ENCODE measurements around the gene FGF18.
"Not testable (repeated sequence)": the region's sequence is repeated elsewhere in the genome, so short reads cannot be mapped to it uniquely, and the experiment has no call there.

Gene FGF18

GRCh38 chr5:171398660-171399059 is 20.8 kb upstream of the FGF18 start:
- not testable (repeated sequence) for H3K4me3 ChIP-seq (ENCODE audit: low read depth, low read length)

- H3K4me3 ChIP-seq (ENCODE audit: low read depth, low read length) = no peak overlapping the region
Observed at GRCh38 chr5:171400169-171400568, 19.3 kb upstream of the FGF18 start.

DNA sequence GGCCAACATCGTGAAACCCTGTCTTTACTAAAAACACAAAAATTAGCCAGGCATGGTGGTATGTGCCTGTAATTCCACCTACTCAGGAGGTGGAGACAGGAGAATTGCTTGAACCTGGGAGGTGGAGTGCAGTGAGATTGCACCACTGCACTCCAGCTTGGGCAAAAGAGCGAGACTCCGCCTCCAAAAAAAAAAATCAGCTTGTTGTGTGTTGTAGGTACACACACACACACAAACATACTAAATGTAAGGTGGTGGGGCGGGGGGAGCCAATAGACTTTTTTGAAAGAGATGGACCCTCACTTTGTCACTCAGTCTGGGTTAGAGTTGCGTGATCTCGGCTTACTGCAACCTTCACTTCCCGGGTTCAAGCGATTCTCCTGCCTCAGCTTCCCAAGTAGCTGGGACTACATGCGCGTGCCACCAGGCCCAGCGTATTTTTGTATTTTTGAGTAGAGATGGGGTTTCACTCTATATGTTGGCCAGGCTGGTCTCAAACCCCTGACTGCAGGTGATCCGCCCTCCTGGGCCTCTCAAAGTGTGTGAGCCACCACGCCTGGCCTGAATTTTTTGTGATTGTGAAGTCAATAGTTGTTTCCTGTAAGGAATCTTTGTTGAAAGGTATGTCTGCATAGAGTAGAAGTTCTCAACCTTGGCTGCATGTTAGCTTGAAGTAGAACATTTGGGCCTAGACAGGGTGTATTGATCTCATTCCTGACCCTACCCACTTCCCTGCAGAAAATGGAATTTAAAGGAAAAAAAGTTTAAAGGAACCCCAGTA is 18.1 kb upstream of the FGF18 start:
- no peak overlapping the region for H3K4me3 ChIP-seq (ENCODE audit: low read depth, low read length)

GRCh38 chr5:171402751-171403150 is 16.7 kb upstream of the FGF18 start:
- not testable (repeated sequence) for H3K4me3 ChIP-seq (ENCODE audit: low read depth, low read length)

- no peak overlapping the region for H3K4me3 ChIP-seq (ENCODE audit: low read depth, low read length)
Observed at GRCh38 chr5:171405615-171406014, 13.8 kb upstream of the FGF18 start.

GRCh38 chr5:171407234-171407633 is 12.2 kb upstream of the FGF18 start:
- no peak overlapping the region for H3K4me3 ChIP-seq (ENCODE audit: low read depth, low read length)

GRCh38 chr5:171409164-171410136 is 10.0 kb upstream of the FGF18 start:
- no peak overlapping the region for H3K4me3 ChIP-seq (ENCODE audit: low read depth, low read length)

DNA sequence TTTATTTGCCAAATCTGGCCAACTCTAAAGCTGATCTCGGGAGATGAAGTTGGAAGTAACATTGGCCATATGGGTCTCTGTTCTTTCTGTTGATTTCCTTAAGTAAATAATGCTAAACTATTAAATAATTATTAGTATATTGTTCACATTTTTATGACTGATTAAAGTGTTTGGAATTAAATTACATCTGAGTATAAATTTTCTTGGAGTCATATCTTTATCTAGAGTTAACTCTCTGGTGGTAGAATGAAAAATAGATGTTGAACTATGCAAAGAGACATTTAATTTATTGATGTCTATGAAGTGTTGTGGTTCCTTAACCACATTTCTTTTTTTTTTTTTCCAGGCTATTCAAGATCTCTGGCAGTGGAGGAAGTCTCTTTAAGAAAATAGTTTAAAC is 9.3 kb upstream of the FGF18 start:
- H3K4me3 ChIP-seq (ENCODE audit: low read depth, low read length) = no peak overlapping the region

- H3K4me3 ChIP-seq (ENCODE audit: low read depth, low read length) = no peak overlapping the region
Observed at GRCh38 chr5:171412186-171412585, 7.3 kb upstream of the FGF18 start.

- H3K4me3 ChIP-seq (ENCODE audit: low read depth, low read length) = no peak overlapping the region
Observed at GRCh38 chr5:171413153-171413910, 6.1 kb upstream of the FGF18 start.

- H3K4me3 ChIP-seq (ENCODE audit: low read depth, low read length) = not testable (repeated sequence)
Observed at GRCh38 chr5:171413993-171414392, 5.5 kb upstream of the FGF18 start.

GRCh38 chr5:171415115-171415730 is 4.2 kb upstream of the FGF18 start:
- no peak overlapping the region for H3K4me3 ChIP-seq (ENCODE audit: low read depth, low read length)

DNA sequence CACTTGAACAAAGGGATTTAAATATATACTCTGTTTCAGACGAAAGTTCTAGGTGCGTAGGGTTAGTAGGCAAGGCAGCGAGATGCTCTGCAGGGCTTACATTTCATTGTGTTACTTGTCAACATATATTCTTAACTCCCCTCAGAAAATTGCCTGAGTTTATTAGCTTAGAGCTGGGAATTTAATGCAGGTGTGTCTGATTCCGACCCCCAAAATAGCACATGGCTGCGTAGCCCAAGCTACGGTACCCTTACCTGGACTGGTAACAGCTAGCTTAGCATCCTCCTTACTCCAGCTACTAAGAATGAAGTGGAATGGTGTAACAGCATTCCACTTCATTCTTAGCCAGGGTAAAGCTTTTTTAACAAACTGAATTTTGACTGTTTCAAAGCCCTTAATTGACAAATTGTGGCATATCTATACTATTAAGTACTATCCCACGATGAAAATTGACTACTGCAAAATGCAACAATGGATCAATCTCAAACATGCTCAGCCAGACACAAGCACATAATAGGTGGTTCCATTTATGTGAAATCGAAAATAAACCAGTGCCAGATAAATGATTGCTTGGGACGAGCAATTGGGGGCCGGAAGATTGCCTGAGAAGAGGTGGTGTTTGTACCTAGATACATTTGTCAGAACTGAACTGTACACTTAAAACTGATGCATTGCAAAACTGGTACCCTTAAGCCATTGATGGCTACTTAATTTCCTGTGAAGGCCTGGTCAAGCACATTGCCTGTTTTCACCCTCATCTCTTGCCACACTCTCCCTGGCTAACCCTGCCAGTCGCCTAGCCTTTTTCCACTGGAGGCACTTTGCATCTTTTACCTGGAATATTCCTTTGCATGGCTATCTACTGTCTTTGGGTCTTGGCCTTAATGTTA is 3.0 kb upstream of the FGF18 start:
- no peak overlapping the region for H3K4me3 ChIP-seq (ENCODE audit: low read depth, low read length)

DNA sequence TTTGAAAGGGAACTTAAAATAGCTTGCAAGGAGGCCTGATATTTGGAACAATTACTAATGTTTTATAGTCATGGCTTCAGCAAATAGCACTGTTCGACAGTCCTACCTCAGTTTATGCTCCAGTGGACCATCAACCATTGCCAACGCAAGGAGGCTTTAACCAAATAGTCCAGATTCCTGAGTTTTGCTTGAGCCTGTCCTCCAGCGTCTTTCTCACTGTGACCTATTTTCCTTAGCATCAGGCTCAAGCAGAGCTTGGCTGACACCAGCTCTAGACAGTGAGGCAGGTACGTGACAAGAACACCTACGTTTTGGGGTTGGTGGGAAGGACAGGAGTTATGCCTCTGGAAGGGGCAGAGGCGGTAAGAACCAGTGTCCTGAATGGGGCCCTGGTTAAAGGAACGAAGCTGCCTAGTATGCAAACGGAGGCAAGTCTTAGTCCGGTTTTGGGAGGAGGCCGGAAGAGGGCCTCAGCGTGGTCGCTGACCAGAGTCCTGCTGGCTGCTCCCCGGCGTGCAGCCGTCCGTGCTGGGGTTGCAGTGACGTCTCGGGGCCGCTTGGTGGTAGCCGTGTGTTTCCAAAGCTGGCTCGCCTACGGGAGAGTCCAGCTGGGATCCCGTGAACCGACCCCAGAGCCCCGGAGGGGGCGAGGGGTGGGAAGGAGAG is 998 bp upstream of the FGF18 start:
- peak overlapping the region; percentile 47 for H3K4me3 ChIP-seq (ENCODE audit: low read depth, low read length)

DNA sequence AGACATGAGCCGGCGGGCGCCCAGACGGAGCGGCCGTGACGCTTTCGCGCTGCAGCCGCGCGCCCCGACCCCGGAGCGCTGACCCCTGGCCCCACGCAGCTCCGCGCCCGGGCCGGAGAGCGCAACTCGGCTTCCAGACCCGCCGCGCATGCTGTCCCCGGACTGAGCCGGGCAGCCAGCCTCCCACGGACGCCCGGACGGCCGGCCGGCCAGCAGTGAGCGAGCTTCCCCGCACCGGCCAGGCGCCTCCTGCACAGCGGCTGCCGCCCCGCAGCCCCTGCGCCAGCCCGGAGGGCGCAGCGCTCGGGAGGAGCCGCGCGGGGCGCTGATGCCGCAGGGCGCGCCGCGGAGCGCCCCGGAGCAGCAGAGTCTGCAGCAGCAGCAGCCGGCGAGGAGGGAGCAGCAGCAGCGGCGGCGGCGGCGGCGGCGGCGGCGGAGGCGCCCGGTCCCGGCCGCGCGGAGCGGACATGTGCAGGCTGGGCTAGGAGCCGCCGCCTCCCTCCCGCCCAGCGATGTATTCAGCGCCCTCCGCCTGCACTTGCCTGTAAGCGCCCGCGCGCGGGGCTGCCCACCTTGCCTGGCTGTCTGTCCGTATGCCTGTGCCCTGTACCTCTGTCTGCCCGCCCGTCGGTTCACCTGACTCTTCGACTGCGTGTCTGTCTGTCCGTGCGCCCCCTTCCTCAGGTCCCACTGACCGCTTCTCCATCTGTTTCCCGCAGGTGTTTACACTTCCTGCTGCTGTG is 412 bp downstream of the FGF18 start:
- H3K4me3 ChIP-seq (ENCODE audit: low read depth, low read length) = peak overlapping the region; percentile 40

DNA sequence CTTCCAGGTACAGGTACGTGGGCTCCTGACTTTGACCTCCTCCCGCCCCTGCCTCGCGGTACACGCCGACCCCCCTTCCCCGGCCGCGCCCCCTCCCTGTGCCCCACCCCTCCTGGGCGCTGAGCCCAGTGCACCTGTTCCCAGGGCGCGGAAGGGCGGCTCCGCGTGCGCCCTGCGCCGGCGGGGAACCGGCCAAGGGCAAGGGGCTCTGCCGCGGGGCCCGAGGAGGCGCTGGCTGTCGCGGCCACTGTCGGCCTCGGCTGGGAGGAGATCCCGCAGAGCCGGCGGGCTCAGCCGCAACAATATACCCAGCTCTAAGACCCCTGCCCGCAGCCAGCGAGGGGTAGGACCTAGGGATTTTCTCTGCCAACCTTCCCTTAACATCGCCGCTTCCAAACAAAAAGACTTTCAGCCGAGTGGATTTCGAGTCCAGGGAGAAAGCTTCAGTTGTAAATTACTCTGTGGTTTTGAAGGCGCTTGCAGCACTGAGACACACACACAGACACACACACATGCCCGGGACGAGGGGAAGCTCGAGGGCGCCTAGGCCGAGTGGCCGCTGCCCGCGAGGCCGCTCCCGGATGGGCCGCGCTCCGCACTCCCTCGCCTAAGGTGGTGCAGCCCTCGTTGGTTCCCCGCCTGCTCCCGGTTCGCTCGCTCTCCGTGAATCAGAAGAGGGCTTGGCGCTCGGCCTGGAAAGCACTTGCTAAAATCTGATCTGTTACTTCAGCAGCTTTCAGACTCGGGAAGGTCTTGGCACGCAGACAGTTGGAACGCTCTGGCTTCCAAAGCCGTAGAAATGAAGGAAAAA is 1.2 kb downstream of the FGF18 start:
- peak overlapping the region; percentile 25 for H3K4me3 ChIP-seq (ENCODE audit: low read depth, low read length)

- no peak overlapping the region for H3K4me3 ChIP-seq (ENCODE audit: low read depth, low read length)
Observed at GRCh38 chr5:171421331-171422262, 2.1 kb downstream of the FGF18 start.
